GM21737 (cell line): Measurements from ENCODE around the gene CELF4.

Source experiments
- ATAC-seq: cut with Tn5 transposase; IDR thresholded peaks from one replicate; pipeline ENCODE4 v1.9.1; 2021; ENCODE audit warnings: mild to moderate bottlenecking, moderate library complexity; ENCODE audit not compliant: unreplicated experiment

The CELF4 gene

DNA sequence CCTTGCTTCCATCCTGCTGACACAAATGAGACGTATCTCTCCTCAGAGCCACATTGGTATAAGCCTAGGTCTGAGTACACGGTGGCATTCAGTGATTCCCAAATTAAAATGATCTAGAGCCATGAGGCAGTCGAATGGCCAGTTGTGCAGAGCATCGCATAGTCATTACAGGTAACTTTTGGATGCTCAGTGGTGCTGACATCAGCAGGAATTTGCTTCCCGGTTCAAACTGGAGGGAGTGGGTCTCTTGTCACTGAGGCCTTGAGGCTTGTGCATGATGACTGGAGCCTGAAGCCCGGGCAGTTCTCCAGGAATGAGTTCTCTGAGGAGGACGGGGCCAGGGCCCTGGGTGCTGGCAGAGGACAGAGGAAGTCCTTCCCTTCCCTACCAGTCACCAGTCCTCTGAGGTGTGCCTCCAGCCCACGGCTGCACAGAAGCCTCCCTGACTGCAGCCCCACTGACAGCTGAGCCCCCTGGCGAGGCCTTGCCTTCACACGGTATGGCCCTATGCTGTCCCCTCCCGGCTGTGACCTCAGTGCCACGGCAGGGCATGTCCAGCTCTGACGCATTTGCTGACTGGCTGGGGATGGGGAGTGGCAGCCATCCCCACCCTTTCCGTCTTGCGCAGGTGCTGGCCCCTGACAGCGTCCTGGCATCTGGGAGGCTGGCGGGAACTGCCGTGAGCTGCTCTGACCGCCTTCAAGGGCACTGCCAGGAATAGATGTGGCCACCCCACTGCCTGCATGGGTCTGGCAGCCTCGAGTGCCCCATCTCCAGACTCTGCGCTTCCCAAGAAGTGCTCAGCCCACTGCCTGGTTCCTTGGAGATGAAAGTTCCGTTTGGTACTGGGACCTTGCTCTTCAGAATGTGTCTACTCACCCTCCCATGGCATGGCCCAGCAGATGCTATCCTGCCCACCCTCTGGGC lies 117.4 kb downstream of the CELF4 start:
- ATAC-seq = no peak

DNA sequence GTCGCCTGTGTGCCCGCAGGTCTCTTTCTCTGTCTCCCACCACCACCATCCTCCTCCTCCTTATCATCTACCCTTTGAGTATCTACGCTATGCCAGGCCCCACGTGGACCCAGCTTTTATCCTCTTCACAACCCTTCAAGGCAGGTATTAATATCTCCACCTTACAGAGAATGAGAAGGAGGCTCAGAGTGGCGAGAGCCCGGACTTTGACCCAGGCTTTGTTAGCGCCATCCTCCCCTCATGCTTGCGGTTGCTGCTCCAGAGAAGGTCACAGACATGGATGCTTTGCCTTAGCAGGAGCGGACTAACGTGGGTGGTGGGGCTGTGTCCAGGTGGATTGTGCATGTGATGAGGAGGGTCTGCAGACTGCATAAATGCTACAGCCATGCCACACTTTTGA lies 119.8 kb downstream of the CELF4 start:
- no peak for ATAC-seq

DNA sequence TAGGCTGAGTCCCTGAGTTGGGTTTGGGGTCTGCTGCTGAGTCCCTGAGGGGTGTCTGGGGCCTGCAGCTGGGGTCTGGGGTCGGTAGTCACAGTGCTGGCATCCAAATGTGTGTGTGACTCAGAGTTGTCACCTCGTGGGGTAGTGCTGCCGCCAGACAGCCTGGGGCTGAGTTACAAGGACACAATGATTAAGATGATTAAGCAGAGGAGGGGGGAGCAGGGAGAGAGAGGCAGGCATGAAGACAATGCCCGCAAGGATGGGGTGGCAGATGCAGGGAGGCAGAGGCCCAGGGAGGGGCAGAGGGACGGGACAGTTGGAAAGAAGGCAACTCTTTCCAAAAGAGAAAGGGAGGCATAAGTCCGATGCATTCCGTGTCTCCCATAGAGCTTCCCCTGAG lies 120.2 kb downstream of the CELF4 start:
- no peak for ATAC-seq

DNA sequence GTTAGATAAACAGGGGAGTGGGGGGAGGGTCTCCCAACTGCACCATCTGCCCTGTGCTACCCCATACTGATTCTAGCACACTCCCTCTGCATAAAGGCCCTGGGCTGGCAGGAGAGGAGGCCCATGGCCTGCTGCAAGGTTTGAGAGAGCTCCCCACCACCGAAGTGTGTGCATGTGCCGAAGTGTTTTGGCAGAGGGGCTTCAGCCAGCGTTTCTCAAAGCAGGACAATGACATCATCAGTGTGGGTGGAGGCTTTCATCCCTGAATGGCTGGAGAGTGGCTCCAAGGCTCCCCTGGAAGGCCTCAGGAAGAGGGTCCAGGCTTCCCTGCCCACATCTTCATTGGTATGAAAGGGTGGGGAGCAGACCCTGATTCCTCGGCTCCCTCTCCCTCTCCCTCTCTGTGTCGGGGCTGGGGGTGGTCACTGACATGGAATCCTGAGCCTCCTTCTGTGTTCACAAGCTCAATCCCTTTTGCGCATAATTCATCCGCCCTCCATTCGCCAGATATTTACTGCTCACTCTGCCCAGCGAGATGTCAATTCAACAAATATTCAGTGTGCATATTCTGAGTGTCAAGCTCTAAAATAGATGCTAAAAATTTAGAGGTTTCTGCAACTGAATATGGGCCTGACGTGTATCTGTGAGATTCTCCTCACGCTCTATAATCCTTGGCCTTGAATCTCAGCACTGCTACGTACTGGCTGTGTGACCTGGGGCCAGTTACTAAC lies 122.1 kb downstream of the CELF4 start:
- no peak for ATAC-seq

- no peak for ATAC-seq
Observed at GRCh38 chr18:37442477-37442876, 123.1 kb downstream of the CELF4 start.

- no peak for ATAC-seq
Observed at GRCh38 chr18:37441821-37442220, 123.8 kb downstream of the CELF4 start.

- no peak for ATAC-seq
Observed at GRCh38 chr18:37440206-37440605, 125.4 kb downstream of the CELF4 start.

DNA sequence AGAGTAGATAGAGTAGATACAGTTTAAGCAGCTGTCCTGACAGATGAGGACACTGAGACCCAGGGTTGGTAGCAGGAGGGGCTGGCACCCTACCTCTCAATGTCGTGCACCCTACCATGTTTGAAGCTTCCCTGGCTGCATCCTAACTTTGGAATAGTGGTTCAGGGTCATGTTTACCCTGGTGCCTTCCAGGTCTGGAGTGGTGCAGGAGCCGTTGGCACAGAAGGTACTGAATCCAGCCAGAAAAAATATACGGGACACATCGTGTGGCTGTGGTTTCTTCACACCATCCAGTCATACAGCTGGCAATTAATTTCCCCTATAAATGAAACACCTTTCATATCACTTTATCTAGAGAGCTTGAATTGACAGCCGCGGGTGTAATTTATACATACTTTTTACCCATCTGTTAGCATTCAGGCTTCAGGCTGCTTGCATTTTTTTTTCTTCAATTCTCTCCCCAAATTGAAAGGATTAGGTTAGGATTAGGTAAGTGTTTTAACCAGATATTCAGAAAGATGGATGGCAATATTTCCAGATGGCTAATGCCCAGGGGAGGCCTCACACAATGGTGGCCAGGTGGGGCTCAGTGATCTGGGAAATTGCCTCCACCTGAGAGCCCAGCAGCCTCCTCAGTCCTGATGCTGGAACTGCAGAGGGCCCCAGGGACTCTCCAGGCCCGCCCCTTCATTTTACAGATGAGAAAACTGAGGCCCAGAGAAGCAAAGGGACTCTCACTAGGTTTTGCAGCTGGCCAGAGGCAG lies 127.0 kb downstream of the CELF4 start:
- no peak for ATAC-seq

GRCh38 chr18:37435996-37436395 lies 129.6 kb downstream of the CELF4 start:
- ATAC-seq = no peak

GRCh38 chr18:37435150-37435867 lies 130.3 kb downstream of the CELF4 start:
- no peak for ATAC-seq

DNA sequence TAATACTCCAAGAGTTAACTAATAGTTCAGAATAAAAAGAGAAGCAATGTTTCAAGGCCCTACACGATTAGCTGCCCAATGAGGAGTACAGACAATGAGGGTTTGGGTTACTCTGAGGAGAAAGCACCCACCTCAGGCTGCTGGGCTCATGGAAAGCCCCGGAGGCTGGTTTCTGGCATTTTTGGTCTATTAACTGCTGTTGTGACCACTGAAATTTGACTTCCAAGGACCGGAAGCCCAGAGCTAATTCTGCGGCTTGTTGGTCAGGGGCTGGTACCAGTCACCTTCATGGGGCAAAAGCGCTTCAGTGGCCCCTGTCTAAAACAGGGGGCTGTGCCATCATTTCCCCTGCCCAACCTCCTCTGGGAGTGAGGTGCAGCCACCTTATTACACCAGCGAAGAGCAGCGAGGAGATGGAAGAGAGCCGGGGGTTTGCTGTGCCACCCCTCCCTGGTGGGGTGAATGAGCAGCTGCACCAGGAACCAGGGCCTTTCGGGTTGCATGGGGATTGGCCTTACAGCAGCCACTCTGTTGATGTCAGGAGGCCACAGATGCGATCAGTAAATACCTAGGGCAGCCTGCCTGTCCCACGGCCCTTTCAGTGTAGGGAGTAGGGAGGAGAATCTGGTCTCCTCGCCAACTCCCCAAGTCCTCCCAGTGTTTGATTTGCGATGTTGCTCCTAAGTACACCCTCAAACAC lies 131.3 kb downstream of the CELF4 start:
- ATAC-seq = no peak

- ATAC-seq = no peak
Observed at GRCh38 chr18:37432436-37433195, 133.0 kb downstream of the CELF4 start.

GRCh38 chr18:37430357-37431076 lies 135.1 kb downstream of the CELF4 start:
- ATAC-seq = no peak

DNA sequence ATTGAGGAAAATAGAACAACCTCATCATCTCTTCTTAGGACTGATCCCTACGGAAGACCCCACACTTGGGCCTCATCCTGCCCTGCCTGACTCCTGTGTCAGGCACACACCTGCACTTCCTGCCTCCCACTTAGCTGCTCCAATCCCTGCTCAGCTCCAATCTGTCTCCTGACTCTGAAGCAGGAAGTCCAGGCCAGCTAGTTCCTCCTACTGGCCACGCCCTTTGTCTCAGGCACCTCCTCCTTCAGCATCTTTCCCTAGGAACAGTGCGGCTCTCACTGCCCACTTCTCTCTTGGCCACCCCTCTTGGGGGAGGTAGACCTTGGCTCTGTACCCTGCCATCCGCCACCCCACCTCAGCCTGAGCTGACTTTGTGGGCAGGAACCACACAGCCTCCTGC lies 135.8 kb downstream of the CELF4 start:
- ATAC-seq = no peak

- no peak for ATAC-seq
Observed at GRCh38 chr18:37428288-37428974, 137.2 kb downstream of the CELF4 start.

DNA sequence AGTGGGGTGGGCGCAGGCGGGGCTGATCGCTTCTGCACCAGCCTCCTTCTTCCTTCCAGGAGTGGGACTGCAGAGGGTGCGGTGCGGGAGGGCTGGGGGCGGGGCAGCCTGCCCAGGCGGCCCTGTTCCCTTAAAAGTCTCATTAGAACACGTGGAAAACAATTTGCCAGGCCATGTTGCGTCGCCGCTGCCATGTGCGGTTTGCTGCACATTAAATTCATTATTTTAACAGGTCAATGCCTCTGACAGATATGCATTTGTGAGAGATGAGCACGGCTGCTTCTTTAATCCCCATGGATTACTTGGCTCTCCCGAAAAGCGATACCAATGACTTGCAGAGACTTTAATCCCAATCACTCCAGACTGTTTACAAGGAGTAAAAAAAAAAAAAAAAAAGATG lies 139.0 kb downstream of the CELF4 start:
- no peak for ATAC-seq

GRCh38 chr18:37425222-37425621 lies 140.4 kb downstream of the CELF4 start:
- ATAC-seq = no peak

DNA sequence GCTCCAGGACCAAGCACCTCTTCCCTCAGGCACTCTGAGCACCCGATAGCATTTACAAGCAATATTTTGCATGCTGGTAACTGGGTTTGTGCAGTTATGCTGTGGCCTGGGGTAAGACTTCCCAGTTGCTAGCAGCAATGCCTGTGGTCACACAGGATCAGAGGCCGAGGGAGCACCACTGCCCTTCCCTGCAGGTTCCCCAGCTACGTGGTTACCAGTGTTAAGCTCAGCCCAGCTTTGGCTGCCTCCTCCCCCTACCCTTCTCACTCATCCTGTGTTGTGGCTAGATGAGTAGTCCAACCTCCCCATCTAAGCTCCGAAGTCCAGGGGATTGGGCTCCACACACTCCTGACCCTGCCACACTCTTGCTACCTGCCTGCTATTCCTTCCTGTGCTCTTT lies 141.1 kb downstream of the CELF4 start:
- no peak for ATAC-seq
